Activated gamma-delta T cell (primary cell): ENCODE data around the gene NPC1.

Source experiments
- DNase-seq: peaks from one replicate; lab custom pipeline; 2025; lab: John Stamatoyannopoulos, UW

The NPC1 gene

DNA sequence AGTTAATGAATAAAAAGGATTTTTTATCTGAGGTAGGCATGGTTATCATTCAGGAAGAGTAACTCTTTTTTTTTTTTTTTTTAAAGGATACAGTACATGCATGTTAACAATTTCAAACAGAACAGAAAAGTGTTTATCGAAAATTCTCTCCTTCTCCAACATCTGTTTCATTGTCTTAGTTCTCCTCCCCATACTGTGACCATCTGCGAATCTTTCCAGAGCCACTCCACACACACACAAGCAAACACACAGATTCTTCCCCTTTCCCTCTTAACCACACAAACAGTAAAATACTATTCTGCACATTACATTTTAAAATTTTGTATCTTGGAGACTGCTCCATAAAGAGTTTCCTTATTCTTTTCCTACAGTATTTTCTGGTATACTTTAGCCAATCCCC lies 38.0 kb downstream of the NPC1 start:
- DNase-seq = no peak

DNA sequence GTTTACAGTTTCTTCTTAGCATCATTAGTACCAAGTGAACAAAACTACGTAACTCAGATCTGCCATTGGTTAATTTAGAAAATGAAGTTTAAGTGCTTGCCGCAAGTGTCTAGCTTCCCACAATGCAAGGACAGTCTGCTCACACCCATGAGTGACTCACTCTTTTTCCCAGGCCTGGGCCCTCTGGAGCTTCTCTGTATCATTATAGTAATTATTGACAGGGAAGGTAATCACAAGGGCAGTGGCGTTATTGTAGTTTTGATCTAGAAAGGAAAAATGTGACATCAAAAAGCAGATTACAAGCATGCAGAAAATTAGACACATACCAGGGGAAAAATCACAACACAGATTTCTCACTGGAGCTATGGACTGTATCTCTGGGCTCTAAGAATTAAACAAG lies 38.5 kb downstream of the NPC1 start:
- DNase-seq = no peak

DNA sequence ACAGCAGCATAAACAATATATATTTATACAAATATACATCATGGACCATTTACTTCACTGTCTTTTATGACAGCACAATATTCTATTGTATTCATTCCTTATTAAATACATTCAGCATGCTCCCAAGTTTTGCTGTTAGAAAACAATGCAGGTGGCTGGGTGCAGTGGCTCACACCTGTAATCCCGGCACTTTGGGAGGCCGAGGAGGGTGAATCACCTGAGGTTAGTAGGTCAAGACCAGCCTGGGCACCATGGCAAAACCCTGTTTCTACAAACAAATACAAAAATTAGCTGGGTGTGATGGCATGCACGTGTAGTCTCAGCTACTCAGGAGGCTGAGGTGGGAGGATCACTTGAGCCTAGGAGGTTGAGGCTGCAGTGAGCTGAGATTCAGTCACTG lies 39.0 kb downstream of the NPC1 start:
- no peak for DNase-seq

DNA sequence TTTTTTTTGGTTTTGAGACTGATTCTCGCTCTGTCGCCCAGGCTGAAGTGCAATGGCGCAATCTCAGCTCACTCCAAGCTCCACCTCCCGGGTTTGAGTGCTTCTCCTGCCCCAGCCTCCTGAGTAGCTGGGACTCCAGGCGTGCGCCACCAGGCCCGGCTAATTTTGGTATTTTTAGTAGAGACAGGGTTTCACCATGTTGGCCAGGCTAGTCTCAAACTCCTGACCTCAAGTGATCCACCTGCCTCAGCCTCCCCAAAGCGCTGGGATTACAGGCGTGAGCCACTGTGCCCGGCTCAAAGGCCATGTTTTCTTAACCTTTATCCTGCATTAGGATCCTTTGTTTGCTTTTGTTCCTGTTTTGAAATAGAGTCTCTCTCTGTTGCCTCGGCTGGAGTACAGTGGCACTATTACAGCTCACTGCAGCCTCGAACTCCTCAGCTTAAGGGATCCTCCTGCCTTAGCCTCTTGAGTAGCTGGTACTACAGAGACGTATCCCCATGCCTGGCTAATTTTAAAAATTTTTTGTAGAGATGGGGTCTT lies 41.0 kb downstream of the NPC1 start:
- no peak for DNase-seq

DNA sequence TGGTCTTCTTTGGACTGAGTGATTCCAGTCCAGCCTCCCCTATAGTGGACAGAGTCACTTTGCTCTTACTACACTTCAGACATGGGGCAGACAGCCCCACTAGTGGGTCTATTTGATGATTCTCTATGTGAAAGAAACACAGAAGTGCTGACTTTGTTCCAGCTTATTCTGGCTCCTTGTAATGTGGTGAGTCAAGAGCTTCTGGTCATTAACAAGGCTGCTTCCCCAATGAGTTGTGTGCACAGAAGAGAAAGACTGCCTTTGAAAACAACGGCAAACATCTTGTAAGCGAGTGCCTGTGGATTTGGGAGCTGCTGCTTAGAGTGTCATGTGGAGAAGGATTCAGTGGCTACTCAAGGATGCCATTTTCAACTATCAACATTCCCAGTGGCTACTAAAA lies 43.8 kb downstream of the NPC1 start:
- no peak for DNase-seq

DNA sequence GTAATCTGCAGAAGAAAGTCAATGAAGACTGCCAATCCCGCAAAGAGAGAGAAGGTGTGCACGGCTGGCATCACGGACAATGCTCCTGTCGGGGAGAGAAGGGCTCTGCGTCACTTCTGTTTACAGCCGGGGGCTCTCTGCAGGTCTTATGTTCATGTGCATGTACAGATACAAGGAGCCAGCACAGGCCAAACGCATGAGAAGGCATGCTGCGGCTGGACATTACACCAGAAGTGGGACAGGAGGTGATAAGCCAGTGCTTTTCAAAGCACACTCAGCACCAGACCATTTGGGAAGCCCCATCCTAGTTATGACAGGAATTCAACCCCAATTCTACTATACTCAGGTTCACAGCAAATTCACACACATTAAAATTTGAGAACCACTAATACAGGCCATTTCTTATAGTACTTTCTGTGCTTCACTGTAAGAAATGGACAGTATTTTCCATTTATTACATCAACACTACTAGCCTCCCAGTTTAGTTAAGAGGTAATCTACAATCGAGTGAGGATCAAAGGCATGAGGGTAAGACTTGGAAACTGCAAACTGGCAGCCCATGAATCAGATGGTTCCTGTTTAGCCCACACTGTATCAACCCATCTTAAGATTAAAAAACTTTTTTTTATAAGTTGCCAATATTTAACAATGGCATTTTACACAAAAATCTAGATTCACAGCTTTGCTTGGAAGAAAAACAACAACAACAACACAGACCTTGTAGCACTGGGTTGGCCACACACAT lies 44.8 kb downstream of the NPC1 start:
- no peak for DNase-seq

DNA sequence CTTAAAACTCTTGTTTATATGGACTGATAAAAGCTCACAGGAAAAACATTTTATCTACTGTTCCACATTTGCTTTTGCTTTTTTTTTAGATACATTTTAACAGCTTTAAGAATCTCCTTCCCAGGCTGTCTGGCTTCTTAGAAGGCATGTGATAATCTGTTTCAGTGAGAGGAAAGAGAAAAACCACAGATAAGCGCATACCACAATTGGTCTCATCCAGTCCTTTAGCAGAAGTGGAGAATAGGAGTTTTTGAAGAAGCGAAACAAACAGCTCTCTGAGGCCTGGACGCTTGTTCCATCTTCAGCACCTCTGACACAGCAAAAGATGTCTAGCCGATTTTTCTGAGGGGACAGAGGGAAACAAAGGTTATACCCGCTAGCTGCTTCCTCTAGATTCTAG lies 45.4 kb downstream of the NPC1 start:
- no peak for DNase-seq

DNA sequence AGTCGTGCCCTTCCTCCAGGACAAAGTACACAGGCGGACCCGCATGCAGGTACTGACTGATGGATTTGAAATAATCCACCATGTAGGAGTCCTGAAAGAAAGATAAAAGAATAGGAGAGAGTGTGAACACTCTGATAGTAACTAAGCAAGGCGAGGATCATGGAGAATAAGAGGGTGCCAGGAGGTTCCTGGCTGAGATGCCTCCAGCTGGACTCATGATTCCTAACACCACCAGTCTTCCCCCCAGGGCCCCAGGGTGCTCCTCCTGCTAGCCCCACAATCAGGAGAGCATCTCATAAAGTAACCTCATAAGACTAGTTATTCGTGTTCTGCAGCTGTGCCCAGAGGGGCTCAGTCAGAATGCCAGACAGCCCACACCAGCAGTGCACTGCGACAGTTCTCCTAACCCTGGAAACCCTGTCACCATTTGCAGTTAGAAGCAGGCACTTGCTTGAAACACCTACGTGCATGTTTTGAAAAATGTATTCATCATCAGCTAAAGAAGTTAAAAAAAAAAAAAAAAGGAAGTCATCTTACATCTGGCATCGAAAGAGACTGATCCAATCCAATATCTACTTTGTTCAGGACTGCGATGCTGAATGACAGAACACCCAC lies 46.3 kb downstream of the NPC1 start:
- DNase-seq = no peak

DNA sequence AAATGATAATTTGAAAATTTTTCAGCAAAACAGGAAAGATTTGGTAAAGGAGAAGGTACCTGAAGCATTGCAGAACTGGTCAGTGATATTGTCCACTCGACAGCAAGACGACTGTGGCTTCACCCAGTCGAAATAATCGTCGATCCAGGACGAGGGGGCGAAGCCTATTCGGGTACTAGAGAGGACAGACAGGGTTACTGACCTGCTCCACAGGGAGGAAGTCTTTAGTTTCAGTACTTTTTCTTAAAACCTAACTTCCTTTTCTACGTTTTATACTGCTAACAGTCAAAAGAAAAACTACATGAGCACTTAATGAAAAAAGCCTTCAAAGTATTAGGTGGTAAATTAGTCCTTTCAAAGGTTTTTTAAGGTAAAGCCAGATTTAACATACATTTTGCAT lies 47.0 kb downstream of the NPC1 start:
- DNase-seq = no peak

DNA sequence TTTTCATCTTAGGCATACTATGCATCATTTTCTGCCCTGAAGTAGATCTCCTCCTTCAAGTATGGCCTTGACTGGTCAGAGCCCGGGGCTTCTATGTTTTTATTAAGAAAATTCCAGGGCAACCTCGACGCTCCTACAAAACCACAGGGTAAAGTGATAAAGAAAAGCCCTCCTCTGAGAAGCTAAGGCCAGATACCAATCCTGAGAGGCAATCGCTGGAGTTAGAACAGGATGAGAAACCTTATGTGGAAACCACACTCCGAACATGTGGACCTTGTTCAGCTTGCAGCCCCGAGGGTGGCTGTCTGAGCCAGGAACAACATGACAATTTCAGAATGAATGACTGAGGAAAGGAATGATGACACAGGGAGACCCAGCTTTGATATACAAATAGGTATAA lies 47.4 kb downstream of the NPC1 start:
- no peak for DNase-seq

DNA sequence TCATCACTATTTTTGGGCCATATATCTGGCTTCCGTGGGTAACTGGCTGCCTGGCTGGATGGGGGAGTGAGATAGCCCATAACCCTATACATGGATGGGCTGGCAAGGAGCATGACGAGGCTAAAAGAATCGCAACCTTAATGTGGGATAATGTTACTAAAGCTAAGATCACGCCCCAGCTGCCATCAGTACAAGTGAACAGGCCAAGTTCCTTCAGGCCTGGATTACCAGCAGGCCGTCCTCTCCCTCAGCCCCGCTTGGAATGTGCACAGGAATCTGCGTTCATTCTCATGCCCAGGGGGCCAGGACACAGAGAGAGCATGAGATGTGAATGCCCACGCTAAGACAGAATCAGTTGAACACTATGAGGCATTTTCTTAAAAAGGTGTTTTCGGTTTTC lies 48.3 kb downstream of the NPC1 start:
- no peak for DNase-seq

DNA sequence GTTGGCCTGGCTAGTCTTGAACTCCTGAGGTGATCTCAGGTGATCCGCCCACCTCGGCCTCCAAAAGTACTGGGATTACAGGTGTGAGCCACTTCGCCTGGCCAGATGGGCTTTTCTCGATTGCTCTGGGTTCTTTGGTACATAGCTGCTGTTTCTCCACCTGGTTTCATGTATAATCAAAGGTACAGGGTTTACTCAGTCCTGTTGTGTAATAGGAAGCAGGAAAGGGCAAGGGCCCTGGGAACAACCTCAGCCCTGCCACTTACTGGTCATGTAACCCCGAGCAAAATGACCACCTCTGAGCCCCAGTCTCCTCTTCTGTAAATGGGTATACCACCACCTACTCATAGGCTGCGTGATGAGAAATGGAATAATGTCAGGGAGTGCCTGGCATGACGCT lies 49.0 kb downstream of the NPC1 start:
- DNase-seq = no peak

DNA sequence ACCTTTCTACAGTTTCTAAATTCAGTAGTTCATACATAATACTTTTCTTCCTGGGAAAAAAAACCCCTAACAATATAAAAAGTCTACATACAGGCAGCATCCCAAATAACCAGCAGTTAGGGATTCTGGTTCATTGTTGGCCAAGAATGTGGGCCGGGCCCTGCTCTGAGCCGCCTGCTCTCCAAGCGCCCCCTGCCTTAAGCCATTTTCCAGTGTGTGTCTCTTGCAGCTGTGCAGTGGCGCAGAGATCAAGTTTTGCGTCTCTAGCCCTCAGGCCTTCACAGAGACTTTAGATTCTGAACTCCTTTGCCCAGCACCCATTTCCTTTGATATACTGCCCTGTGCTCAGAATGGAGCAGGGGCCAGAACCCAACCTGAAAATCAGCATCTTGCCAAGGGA lies 50.1 kb downstream of the NPC1 start:
- DNase-seq = no peak

DNA sequence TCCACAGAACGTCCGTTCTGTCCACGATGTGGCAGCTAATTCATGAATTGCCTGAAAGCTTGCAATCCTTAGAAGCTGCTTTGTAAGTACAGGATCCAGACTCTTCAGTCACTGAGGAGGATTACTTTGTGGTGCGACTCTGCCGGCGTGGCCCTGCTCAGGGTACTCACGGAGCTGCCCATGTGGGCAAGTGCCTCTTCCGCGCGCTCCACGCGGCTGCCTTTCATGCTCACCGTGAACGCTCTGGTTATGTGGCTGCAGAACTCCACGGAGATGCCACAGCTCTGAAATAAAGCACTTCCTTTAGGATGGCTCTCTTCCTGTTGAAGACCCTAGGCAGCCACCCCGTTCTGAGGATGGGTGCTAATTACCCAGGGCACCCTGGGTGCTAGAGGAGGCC lies 52.0 kb downstream of the NPC1 start:
- no peak for DNase-seq

DNA sequence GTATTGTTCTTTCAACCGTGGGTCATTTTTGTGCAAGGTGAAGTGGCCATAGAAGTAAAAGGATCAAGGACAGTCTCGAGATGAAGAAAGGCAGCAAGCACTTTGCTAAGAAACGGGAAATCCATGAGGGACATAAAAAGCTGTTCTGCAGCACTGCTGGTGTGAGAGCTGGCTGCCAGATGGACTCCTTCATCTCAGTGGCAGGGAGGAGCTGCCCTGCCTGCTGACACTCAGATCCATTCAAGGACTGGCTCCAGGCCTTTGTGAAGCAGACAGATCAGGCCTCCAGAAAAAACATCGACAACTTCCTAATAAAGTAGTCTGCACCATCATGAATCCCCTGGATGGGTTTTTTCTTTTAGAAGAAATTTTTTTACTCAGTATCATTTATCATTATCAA lies 53.5 kb downstream of the NPC1 start:
- DNase-seq = no peak

DNA sequence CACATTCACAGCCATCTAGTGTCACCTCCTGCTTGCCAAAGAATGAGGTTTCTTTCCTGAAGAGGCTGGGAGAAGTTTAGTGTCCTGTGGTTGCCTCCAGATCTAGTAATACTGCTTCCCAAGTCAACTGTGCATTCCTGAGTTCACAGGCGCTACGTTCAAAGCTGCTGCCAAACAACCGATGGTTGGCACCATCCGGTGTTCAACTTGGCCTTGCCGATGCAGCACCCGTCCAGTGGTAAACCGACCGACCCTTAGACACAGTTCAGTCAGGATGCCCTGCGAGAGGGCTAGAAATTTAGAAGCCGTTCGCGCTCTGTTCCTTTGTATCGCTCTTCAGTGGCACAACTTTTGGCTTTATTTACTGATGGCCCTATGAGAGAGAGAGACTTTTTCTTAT lies 54.4 kb downstream of the NPC1 start:
- no peak for DNase-seq

DNA sequence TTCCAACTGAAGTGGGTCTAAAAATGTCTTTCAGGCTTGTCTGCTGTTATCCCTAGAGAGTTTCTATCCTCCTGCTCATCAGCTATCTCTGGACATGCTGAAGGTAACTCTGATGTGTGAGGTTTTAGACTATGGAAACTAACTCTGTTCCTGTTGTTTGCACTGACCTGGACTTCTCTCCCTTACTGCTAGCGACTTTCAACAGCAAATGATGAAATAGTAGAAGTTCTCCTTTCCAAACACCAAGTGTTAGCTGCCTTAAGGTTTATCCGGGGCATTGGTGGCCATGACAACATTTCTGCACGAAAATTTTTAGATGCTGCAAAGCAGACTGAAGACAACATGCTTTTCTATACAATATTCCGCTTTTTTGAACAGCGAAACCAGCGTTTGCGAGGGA lies 56.1 kb downstream of the NPC1 start:
- no peak for DNase-seq

DNA sequence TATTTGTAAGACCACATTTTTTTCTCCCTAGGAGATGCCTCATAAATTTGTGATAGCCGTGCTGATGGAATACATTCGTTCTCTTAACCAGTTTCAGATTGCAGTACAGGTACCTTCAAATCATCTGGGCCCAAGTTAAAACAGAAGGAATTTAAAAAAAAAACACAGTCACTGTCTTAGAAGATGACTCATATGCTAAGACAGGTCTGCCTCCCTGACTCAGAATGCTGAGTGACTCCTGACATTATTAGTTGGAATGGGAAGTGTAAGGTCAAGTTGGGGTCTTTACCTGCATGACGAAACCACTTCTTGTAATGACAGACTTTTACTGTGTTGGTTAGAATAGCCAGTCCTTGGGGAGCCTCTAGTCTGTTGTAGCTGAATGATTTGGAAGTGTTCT lies 56.7 kb downstream of the NPC1 start:
- DNase-seq = no peak

DNA sequence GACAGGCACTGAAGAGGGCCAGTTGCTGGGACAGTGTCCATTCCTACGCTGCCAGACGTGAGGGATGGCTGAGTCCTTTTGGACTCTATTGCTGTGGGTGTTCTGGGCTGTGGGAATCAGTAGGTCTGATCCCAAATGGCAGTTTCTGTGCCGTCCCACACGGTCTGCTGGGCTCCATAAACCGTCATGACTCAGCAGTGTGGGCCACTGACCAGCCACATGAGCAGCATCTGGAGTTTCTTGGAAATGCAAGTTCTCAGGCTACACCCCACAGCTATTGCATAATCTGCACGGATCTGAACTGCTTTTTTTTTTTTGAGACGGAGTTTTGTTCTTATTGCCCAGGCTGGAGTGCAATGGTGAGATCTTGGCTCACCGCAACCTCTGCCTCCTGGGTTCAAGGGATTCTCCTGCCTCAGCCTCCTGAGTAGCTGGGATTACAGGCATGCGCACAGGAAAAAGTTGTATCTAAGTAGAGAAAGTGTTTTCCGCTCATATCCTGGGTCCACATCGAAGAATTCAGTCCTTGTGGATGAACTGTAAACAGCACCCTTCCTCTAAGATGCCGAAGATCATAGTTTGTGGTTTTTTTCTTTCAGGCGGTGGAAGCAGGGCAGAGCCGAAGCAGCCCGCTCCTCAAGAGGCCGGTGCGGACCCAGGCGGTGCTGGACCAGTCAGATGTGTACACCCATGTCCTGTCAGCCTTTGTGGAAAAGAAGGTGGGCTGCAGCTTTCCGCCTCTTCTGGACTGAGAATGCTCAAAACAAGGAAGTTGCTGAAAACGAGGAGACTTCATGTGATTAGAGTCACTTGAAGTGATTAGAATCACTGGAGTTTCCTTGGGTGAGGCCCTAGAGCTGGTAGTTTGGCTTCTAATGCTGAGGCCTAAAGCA lies 57.5 kb downstream of the NPC1 start:
- DNase-seq = no peak

DNA sequence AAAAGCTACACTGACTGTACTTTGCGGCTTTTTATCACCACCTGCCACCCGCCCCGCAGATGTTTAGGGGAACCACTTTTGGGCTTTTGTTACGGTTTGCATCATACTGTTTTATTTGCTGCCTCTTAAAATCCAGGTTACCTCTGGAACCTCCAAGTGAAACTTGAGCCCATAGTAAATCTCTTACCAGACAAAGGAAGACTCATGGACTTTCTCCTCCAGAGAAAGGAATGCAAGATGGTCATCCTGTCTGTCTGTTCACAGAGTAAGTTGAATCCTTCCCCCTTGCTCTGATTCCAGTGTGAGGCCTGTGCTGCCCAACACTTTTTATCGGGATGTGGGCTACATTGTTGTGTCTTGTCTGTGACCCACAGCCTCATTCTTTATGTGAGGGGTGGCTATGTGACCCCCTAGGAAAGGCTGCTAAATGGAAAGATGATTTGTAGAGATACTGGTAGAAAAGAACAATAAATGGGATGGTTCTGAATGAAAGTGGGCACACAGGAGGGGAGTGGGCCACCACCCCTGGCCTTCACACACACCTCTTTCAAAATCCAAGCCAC lies 59.7 kb downstream of the NPC1 start:
- DNase-seq = no peak

DNA sequence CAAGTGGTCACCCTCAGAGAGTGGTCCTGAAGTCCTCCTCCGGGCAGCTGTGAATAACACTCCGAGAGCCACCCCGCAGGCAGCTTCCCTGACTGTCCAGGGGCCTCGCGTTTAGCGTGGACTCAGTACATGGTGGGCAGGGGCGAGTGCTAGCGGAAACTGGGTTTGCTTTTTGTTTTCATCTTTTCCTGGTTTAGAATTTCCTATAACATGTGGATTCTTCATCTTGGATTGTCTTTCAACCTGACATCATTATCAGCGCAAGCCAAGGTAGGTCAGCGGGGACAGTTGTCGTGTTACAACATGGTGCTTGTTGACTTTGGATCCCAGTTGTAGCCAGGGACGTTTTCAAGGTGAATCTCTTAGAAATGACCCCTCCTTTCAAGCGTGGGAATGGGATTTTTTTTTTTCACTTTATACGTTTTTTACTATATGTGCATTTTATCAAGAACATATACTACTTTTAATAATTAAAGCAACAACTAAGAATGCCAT lies 62.0 kb downstream of the NPC1 start:
- DNase-seq = no peak
